GM18507 (cell line): Measurements from ENCODE around the gene TGIF1.
A peak's percentile ranks its signal among the peaks of the same experiment; 100 is the strongest.
"Not testable (repeated sequence)": the region's sequence is repeated elsewhere in the genome, so short reads cannot be mapped to it uniquely, and the experiment has no call there.

ENCODE experiments used
- DNase-seq: peaks from one replicate; pipeline ENCODE4 v3.0.0; 2011; ENCODE audit warnings: low read depth; ENCODE audit not compliant: insufficient read length; ENCODE audit errors: extremely low spot score
- FAIRE-seq: peaks from 2 replicates; lab custom pipeline; 2011; peaks lifted over from hg19 to GRCh38; lab: Jason Lieb, UNC

TGIF1 gene

GRCh38 chr18:3453540-3454364 lies 3.8 kb downstream of the TGIF1 start:
- DNase-seq, result no peak

DNA sequence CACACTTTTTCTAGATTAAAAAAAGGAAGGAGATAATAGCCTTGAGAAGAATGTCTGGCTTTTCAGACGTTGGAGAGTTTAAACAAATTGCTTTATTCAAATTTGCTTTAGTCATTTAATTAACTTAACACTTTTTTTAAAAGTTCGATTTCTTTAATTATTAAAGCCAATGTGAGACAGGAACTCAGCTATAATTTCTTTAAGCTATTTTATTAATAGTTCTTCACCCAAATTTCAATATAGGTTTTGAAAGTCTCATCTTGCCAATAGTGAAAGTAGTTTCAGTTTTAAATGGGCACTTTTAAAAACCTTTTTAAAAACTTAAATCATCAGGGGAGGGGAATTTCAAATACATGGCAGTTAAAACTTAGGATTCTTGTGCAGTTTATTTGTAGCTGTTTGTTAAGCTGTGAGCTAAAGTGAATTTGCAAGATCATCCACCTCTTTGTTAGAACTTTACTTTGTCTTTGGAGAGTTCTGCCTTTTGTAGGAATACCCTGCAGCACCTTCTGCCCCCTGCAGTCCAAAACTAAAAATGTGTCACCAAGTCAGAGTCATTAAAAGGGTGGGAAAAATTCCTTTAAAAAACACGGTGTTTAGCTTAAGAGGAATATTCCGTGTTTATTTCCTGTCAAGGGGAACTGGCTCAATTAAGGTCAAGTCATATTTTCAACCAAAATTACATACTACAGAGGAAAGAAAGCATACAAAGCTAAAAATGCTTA lies 4.6 kb downstream of the TGIF1 start:
- DNase-seq, result no peak
- FAIRE-seq, result peak; percentile 67

More at GRCh38 chr18:3453540-3454364, 3.8 kb downstream of the TGIF1 start:
- peak; percentile 71 for FAIRE-seq

DNA sequence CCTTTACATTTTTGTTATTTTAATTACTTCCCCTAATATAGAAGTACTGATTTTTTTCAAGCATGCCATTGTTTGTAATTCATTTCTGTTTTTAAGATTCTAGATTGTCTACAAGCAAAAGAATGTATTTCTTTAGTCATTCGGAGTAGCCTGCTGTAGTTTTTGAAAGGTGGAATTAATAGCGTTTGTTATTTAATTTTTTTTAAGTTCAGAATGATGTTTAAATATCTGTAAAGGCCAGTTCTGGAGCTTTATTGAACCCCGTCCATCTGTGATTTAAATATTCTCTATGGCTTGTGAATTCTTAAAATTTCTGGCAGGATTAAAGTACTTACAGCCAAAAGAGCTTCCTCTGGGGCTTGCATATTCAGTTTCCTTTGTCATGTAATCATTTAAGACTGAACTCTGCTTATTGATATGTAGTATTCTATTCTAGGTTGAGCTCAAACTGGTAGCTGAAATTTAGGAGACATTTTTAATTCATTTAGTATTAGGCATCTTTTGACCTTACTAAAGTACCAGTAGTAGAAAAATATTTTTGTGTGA lies 5.2 kb downstream of the TGIF1 start:
- FAIRE-seq (no peak), DNase-seq (no peak)

DNA sequence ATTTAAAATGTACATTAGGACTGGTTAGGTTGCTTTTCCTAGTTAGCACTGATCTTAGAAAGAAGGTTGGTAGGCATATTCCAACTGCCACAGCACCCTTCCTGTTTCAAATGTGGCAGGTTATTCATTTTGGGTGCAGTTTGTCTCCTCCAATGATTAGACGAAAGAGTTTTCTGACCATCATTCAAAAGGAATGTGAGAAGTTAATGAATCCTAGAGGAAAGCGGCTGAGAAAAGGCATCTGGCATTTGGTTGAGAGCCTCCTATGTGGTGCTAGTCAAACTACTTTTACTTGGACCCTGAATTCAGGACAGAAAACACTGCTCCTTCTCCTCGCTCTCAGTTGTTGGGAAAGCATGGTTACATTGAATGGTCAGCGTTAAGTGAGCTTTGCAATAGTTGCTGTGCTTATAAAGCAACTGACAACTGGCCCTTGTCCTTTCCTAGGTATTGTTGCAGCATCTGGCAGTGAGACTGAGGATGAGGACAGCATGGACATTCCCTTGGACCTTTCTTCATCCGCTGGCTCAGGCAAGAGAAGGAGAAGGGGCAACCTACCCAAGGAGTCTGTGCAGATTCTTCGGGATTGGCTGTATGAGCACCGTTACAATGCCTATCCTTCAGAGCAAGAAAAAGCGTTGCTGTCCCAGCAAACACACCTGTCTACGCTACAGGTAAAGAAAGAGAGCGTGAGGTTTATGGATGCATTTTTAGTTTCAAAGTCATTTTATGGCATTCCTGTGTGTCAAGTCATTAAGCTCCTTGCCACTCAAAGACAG lies 6.1 kb downstream of the TGIF1 start:
- no peak for FAIRE-seq
- DNase-seq, result no peak

- no peak for FAIRE-seq
- DNase-seq, result no peak
Observed at GRCh38 chr18:3456686-3457069, 6.7 kb downstream of the TGIF1 start.

- FAIRE-seq (no peak), DNase-seq (no peak)
Observed at GRCh38 chr18:3457261-3457724, 7.3 kb downstream of the TGIF1 start.

DNA sequence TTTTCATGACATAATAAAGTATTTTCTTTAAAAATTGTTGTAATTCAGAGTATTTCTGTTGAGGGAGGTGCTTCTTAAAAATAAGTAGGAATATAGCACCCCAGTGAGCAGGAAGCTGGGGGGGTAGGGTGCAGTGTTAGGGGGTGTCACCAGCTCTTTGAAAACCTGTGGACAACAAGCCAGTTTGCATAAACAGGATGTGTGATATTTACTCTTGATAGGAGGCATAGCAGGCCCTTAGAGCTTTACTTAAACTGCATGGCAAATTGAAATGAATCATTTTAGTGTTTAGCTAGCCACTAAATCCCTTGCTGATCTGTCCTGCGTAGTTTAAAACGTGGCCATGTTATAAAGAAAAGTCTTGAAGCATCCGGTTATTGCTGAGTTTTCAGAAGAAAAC lies 8.4 kb downstream of the TGIF1 start:
- DNase-seq, result no peak
- no peak for FAIRE-seq

DNA sequence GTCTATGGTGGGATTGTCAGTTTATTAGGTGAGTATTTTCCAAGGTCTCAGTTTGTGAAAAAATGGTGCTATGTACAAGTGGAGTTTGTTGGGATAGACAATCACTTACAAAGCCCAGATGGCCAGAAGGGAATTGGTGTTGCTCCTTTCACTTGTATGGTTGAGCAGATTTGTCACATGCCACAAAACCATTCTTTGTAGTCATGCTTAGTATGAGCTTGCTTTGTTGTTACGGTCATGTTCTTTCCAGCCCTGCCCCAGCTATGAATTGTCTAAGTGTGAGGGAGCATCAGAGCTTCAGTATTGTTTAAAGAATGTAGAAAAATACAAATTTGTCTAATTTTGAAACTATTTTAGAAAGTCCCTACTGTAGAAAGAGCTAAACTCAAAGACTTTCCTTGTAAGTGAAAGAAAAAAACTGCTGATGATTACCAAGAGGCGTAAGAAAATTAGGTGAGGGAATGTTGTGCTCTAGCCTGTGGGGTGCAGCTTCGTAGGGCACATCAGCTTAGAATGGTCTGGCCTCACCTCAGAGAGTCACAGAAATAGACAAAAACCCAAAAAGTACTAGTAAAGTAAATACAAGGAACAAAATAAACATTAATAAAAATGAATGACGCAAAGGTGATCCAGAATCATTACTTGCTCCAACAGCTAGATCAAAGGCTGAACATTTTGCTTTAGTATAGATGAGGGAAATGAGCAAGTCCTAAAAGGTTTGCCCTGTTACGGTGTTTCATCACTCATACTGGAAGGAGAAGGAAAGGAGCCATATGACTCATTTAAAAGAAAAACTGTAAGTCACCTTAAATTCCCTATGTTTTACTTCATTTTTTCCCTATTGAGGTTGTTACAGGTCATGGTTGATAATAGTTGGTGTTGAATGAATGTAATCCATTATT lies 9.2 kb downstream of the TGIF1 start:
- FAIRE-seq (no peak), DNase-seq (no peak)

- DNase-seq (no peak), FAIRE-seq (no peak)
Observed at GRCh38 chr18:3460823-3461398, 10.9 kb downstream of the TGIF1 start.

GRCh38 chr18:3461704-3462103 lies 11.7 kb downstream of the TGIF1 start:
- FAIRE-seq, result no peak
- no peak for DNase-seq

DNA sequence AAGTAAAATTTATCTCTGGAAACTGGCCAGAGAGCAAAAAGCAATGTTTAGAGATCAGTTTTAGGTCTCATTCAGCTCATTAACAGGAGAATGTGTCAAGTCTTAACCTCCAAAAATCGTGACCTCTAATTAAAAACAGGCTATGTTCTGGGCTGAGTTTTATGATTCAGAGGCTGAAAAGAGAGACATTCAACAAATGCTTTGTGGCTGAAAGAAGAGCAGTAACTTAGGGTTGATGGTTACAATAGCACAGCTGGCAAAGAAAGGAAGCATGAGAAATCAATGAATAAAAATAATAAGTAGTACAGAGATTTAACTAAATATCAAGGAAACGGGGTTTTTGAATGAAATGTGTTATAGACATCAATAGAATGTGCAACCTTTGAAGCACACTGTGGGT lies 13.1 kb downstream of the TGIF1 start:
- no peak for FAIRE-seq
- no peak for DNase-seq

GRCh38 chr18:3466045-3466444 lies 16.1 kb downstream of the TGIF1 start:
- DNase-seq, result no peak
- no peak for FAIRE-seq

GRCh38 chr18:3466872-3467271 lies 16.9 kb downstream of the TGIF1 start:
- FAIRE-seq (no peak), DNase-seq (no peak)

GRCh38 chr18:3468066-3468705 lies 18.2 kb downstream of the TGIF1 start:
- no peak for DNase-seq
- no peak for FAIRE-seq

DNA sequence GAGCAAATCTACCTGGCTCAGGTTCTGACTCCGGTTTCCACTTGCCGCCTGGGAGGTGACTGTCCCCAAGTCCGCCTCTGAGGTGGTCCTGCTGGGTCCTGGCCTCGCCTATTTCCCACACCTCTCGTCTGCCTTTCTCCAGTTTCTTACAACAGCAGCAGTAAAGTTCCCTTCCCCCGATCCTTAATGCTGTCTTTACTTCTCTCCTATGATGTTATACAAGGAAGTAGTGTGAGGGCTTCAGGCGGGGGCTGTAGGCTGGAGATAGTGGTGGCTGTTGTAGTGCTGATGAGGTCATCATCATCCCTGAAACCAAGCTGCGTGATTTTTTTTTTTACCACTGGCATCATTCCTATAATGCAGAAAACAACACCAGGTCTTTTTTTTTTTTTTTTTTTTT lies 18.9 kb downstream of the TGIF1 start:
- DNase-seq (no peak), FAIRE-seq (no peak)

DNA sequence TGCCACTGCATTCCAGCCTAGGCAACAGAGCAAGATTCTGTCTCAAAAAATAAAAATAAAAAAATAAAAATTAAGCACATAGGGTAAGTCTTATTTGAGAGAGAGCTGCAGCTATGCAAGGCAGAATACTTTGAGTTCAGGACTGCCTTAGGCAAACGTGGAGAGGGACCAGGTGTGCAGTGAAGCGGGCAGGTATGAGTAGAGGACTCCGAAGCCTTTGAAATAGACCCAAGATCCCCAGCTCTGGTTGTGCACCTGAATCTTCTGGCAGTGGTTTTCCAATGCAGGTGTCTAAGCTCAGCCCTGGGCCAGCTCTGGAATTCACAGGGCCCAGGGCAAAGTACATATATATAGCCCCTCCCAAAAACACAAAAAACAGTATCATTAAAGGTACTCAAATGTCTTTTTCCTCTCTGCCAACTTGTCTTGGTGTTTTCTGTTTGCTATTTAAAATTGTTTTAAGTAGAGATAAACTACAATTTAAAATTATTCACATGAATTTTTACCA lies 21.2 kb downstream of the TGIF1 start:
- FAIRE-seq (no peak), DNase-seq (no peak)

- DNase-seq, FAIRE-seq: not testable (repeated sequence)
Observed at GRCh38 chr18:3472121-3472520, 22.1 kb downstream of the TGIF1 start.
